HepG2 (cell line): ENCODE measurements around the gene FAM83G.
"Not testable (repeated sequence)": the region's sequence is repeated elsewhere in the genome, so short reads cannot be mapped to it uniquely, and the experiment has no call there.

Source experiments
- CTCF ChIP-seq: sonication (generic); formaldehyde crosslinking; IDR thresholded peaks from 2 replicates; pipeline ENCODE4 v1.5.0; 2020; ENCODE audit warnings: mild to moderate bottlenecking, missing genetic modification reagents, moderate library complexity
- GRHL1 ChIP-seq: sonication (generic); formaldehyde crosslinking; conservative IDR thresholded peaks from 2 replicates; pipeline ENCODE4 v1.8.0; 2022; ENCODE audit warnings: missing genetic modification reagents
- KLF16 ChIP-seq, 2 experiments: sonication (generic) in 1 of 2; formaldehyde crosslinking in 1 of 2; IDR thresholded peaks; 2 replicates each; pipeline versions ENCODE4 v1.6.1 to v1.8.0; 2016 to 2023; ENCODE audit warnings: missing genetic modification reagents in 2 of 2, missing compliant biosample characterization in 1 of 2
- PCBP1 ChIP-seq: fragments of 200-400 bp; formaldehyde crosslinking; IDR thresholded peaks from 2 replicates; pipeline ENCODE4 v1.6.1; 2017; ENCODE audit warnings: mild to moderate bottlenecking, low read depth, low read length, borderline replicate concordance
- ZNF142 ChIP-seq: sonication (generic); formaldehyde crosslinking; IDR thresholded peaks from 2 replicates; pipeline ENCODE4 v1.4.0; 2020; ENCODE audit warnings: missing genetic modification reagents
- ZNF232 ChIP-seq: sonication (generic); formaldehyde crosslinking; IDR thresholded peaks from 2 replicates; pipeline ENCODE4 v1.4.0; 2020; ENCODE audit warnings: missing genetic modification reagents, borderline replicate concordance
- ZNF253 ChIP-seq: sonication (generic); formaldehyde crosslinking; IDR thresholded peaks from 2 replicates; pipeline ENCODE4 v1.8.0; 2022; ENCODE audit warnings: mild to moderate bottlenecking, missing genetic modification reagents, borderline replicate concordance
- ZNF335 ChIP-seq: sonication (generic); formaldehyde crosslinking; IDR thresholded peaks from 2 replicates; pipeline ENCODE4 v1.4.0; 2020; ENCODE audit warnings: missing genetic modification reagents
- ZNF337 ChIP-seq: sonication (generic); formaldehyde crosslinking; IDR thresholded peaks from 2 replicates; pipeline ENCODE4 v1.5.1; 2020; ENCODE audit warnings: missing genetic modification reagents, low read depth, mild to moderate bottlenecking, borderline replicate concordance
- ZNF451 ChIP-seq: sonication (generic); formaldehyde crosslinking; IDR thresholded peaks from 2 replicates; pipeline ENCODE4 v1.5.0; 2020; ENCODE audit warnings: mild to moderate bottlenecking, missing genetic modification reagents
- ZNF574 ChIP-seq: sonication (generic); formaldehyde crosslinking; IDR thresholded peaks from 2 replicates; pipeline ENCODE4 v1.4.0; 2020; ENCODE audit warnings: missing genetic modification reagents
- ZNF720 ChIP-seq: sonication (generic); formaldehyde crosslinking; IDR thresholded peaks from 2 replicates; pipeline ENCODE4 v1.4.0; 2020; ENCODE audit warnings: missing genetic modification reagents
- ZXDC ChIP-seq: sonication (generic); formaldehyde crosslinking; IDR thresholded peaks from 2 replicates; pipeline ENCODE4 v1.5.0; 2020; ENCODE audit warnings: mild to moderate bottlenecking, missing genetic modification reagents

GRCh38 chr17:19040350-19040749 is 35.8 kb upstream of the FAM83G start:
- not testable (repeated sequence) for TF ChIP-seq CTCF (CRISPR knock-in tag); ZNF337 (CRISPR knock-in tag); ZNF142; ZNF253; GRHL1 (CRISPR knock-in tag); ZNF232 (CRISPR knock-in tag); ZXDC; PCBP1; ZNF720 (CRISPR knock-in tag); ZNF451 (CRISPR knock-in tag); KLF16 (CRISPR knock-in tag; IDR thresholded peaks at IDR 0.05); ZNF335; ZNF574 (CRISPR knock-in tag)
